ENCODE measurements around the gene ZNF341.

ZNF341 gene

GRCh38 chr20:33777816-33778215, 46.0 kb downstream of the ZNF341 start:
- Histone ChIP-seq H3K79me2 (ENCODE audit: insufficient read depth, low read length) (no peaks in the 10 kb centered on the region), H3K27ac (ENCODE audit: low read length) (no peak overlapping the region), H3K4me1 (ENCODE audit: insufficient read depth, low read length) (0 out of 2 replicates have a peak, but pooled peaks cover 3% of the 10 kb centered on the region), H3K9ac (ENCODE audit: low read depth, low read length) (no peak overlapping the region), H3K4me3 (ENCODE audit: low read depth in 1 of 2, low read length in 2 of 2) (no peak overlapping the region), H2AFZ (ENCODE audit: low read depth, low read length) (no peak overlapping the region), H4K20me1 (ENCODE audit: insufficient read depth, low read length) (no peaks in the 10 kb centered on the region), H3K27me3 (ENCODE audit: insufficient read depth, low read length, poor library complexity) (no peaks in the 10 kb centered on the region), H3K9me3 (ENCODE audit: insufficient read depth, low read length, severe bottlenecking) (no peaks in the 10 kb centered on the region), H3K36me3 (ENCODE audit: insufficient read depth, low read length) (no peaks in the 10 kb centered on the region), H3K4me2 (ENCODE audit: insufficient read depth, low read length) (no peak overlapping the region)
- no peak for TF ChIP-seq EZH2 (IDR thresholded peaks at IDR 0.05; ENCODE audit: borderline replicate concordance, low read depth, low read length, severe bottlenecking)
- TF ChIP-seq, protein P1, sequence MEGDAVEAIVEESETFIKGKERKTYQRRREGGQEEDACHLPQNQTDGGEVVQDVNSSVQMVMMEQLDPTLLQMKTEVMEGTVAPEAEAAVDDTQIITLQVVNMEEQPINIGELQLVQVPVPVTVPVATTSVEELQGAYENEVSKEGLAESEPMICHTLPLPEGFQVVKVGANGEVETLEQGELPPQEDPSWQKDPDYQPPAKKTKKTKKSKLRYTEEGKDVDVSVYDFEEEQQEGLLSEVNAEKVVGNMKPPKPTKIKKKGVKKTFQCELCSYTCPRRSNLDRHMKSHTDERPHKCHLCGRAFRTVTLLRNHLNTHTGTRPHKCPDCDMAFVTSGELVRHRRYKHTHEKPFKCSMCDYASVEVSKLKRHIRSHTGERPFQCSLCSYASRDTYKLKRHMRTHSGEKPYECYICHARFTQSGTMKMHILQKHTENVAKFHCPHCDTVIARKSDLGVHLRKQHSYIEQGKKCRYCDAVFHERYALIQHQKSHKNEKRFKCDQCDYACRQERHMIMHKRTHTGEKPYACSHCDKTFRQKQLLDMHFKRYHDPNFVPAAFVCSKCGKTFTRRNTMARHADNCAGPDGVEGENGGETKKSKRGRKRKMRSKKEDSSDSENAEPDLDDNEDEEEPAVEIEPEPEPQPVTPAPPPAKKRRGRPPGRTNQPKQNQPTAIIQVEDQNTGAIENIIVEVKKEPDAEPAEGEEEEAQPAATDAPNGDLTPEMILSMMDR (IDR thresholded peaks at IDR 0.05; ENCODE audit: borderline replicate concordance, extremely low read depth, low read length, poor library complexity, severe bottlenecking), result no peak
- no peak for ATAC-seq (ENCODE audit: insufficient read depth, low read depth)
- no peak for DNase-seq

DNA sequence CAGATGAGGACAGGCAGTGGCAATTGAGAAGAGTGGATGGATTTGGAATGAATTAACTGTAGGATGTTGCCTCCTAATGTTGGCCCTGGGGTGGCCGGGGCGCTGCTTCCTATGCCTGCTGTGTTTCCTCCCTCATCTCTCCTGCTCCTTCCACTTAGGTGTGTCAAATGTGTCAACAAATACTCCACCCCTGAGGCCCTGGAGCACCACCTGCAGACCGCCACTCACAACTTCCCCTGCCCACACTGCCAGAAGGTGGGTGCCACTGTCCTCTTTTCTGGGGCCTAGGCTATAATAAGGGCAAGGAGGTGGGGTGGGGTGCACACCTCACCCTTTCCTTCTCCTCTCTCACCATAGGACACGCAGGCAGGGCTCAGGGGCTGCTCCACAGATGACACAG, 49.3 kb downstream of the ZNF341 start:
- no peak for DNase-seq
- no peak overlapping the region for H2AFZ ChIP-seq (ENCODE audit: low read depth, low read length)
- H4K20me1 ChIP-seq (ENCODE audit: insufficient read depth, low read length), result no peaks in the 10 kb centered on the region
- no peak overlapping the region for H3K4me2 ChIP-seq (ENCODE audit: insufficient read depth, low read length)
- no peak overlapping the region for H3K27ac ChIP-seq (ENCODE audit: low read length)
- 0 out of 2 replicates have a peak, but pooled peaks cover 3% of the 10 kb centered on the region for H3K4me1 ChIP-seq (ENCODE audit: insufficient read depth, low read length)
- no peaks in the 10 kb centered on the region for H3K36me3 ChIP-seq (ENCODE audit: insufficient read depth, low read length)
- H3K9ac ChIP-seq (ENCODE audit: low read depth, low read length), result no peak overlapping the region
- TF ChIP-seq, protein P1 (IDR thresholded peaks at IDR 0.05; ENCODE audit: borderline replicate concordance, extremely low read depth, low read length, poor library complexity, severe bottlenecking), result no peak
- TF ChIP-seq EZH2 (IDR thresholded peaks at IDR 0.05; ENCODE audit: borderline replicate concordance, low read depth, low read length, severe bottlenecking), result no peak
- no peak overlapping the region for H3K4me3 ChIP-seq (ENCODE audit: low read depth in 1 of 2, low read length in 2 of 2)
- ATAC-seq (ENCODE audit: insufficient read depth, low read depth), result no peak
- no peaks in the 10 kb centered on the region for H3K9me3 ChIP-seq (ENCODE audit: insufficient read depth, low read length, severe bottlenecking)
- H3K27me3 ChIP-seq (ENCODE audit: insufficient read depth, low read length, poor library complexity), result no peaks in the 10 kb centered on the region
- H3K79me2 ChIP-seq (ENCODE audit: insufficient read depth, low read length), result no peaks in the 10 kb centered on the region

DNA sequence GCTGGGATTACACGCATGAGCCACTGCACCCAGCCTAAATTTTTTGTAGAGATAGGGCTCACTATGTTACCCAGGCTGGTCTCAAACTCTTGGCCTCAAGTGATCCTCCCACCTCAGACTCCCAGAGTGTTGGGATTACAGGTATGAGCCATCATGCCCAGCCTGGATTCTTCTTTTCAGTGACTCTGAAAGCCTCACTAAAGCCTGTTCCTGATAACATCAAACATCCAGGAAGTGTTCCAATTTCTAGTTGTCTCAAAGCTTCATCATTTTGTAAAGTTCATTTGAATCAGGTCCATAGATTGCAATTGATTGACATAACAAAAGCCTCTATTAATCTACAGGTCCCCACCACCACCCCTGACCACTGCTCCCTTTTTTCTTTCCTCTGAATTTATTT, 50.1 kb downstream of the ZNF341 start:
- DNase-seq, result no peak
- Histone ChIP-seq H3K4me2 (ENCODE audit: insufficient read depth, low read length) (no peak overlapping the region), H2AFZ (ENCODE audit: low read depth, low read length) (no peak overlapping the region), H3K27ac (ENCODE audit: low read length) (no peak overlapping the region), H3K4me3 (ENCODE audit: low read depth in 1 of 2, low read length in 2 of 2) (no peak overlapping the region), H3K4me1 (ENCODE audit: insufficient read depth, low read length) (0 out of 2 replicates have a peak, but pooled peaks cover 3% of the 10 kb centered on the region), H3K9me3 (ENCODE audit: insufficient read depth, low read length, severe bottlenecking) (no peaks in the 10 kb centered on the region), H4K20me1 (ENCODE audit: insufficient read depth, low read length) (no peaks in the 10 kb centered on the region), H3K36me3 (ENCODE audit: insufficient read depth, low read length) (no peaks in the 10 kb centered on the region), H3K27me3 (ENCODE audit: insufficient read depth, low read length, poor library complexity) (no peaks in the 10 kb centered on the region), H3K79me2 (ENCODE audit: insufficient read depth, low read length) (no peaks in the 10 kb centered on the region), H3K9ac (ENCODE audit: low read depth, low read length) (no peak overlapping the region)
- TF ChIP-seq EZH2 (IDR thresholded peaks at IDR 0.05; ENCODE audit: borderline replicate concordance, low read depth, low read length, severe bottlenecking), result no peak
- TF ChIP-seq, protein P1 (IDR thresholded peaks at IDR 0.05; ENCODE audit: borderline replicate concordance, extremely low read depth, low read length, poor library complexity, severe bottlenecking), result no peak
- ATAC-seq (ENCODE audit: insufficient read depth, low read depth), result no peak

DNA sequence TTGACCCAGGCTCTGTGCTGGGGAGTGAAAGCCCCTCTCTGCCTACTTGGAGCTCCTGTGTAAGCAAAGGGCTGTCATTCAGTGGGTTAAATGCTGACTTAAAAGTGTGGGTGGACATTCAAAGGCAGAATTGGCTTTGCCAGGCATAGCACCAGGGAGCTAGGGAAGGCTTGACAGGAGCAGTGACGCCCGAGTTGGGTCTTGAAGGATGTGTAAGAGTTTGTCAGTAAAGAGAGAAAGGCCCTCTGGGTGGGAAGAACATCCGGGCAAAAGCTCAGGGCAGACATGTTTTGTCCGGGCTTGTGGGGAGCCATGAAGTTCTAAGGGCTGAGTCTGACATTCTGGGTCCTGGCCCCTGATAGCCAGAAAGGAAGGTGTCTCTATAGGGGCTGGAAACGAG, 51.5 kb downstream of the ZNF341 start:
- Histone ChIP-seq H3K79me2 (ENCODE audit: insufficient read depth, low read length) (no peaks in the 10 kb centered on the region), H3K27ac (ENCODE audit: low read length) (no peak overlapping the region), H3K9me3 (ENCODE audit: insufficient read depth, low read length, severe bottlenecking) (no peaks in the 10 kb centered on the region), H3K4me2 (ENCODE audit: insufficient read depth, low read length) (no peak overlapping the region), H3K27me3 (ENCODE audit: insufficient read depth, low read length, poor library complexity) (no peaks in the 10 kb centered on the region), H3K9ac (ENCODE audit: low read depth, low read length) (no peak overlapping the region; the same call in 1 of the 2 replicates), H3K36me3 (ENCODE audit: insufficient read depth, low read length) (no peaks in the 10 kb centered on the region), H3K4me3 (ENCODE audit: low read depth in 1 of 2, low read length in 2 of 2) (no peak overlapping the region), H4K20me1 (ENCODE audit: insufficient read depth, low read length) (no peaks in the 10 kb centered on the region), H3K4me1 (ENCODE audit: insufficient read depth, low read length) (0 out of 2 replicates have a peak, but pooled peaks cover 3% of the 10 kb centered on the region), H2AFZ (ENCODE audit: low read depth, low read length) (no peak overlapping the region)
- DNase-seq (no peak), ATAC-seq (ENCODE audit: insufficient read depth, low read depth) (no peak)
- TF ChIP-seq, protein P1 (IDR thresholded peaks at IDR 0.05; ENCODE audit: borderline replicate concordance, extremely low read depth, low read length, poor library complexity, severe bottlenecking), result no peak
- no peak for TF ChIP-seq EZH2 (IDR thresholded peaks at IDR 0.05; ENCODE audit: borderline replicate concordance, low read depth, low read length, severe bottlenecking)

All from DND-41 (cell line).